K562 (cell line): ENCODE data around the gene ELOVL7. TPM values are rescaled to one million over a fixed set of nuclear protein-coding genes. Genes with fewer than 3 reads are reported as not detected.

Source experiments
- ATAC-seq: fragments of 200-7000 bp; cut with Tn5 transposase; 3 replicates; pipeline ENCODE4 v1.9.1; 2020; ENCODE audit warnings: moderate library complexity
- BruUV-seq: library from RNA; stranded (reverse); fragments of 400-500 nt; replicated peaks from 2 replicates; lab custom pipeline; 2021; lab: Mats Ljungman, UMichigan
- CTCF ChIA-PET: fragments of 300-600 bp; formaldehyde crosslinking; extraction: SDS; loops from one replicate; lab custom pipeline; 2021; ENCODE audit warnings: low intra/inter-chr PET ratio; lab: Yijun Ruan, JAX
- POLR2A ChIA-PET: fragments of 300-600, 350-650 bp; sonication (Branson Sonifier 250); formaldehyde crosslinking; extraction: SDS; loops from one replicate; lab custom pipeline; 2021; ENCODE audit warnings: antibody characterized with exemption, inconsistent platforms; lab: Yijun Ruan, JAX
- DNase-seq, 4 experiments: peaks; one replicate each; pipeline versions ENCODE4 v3.0.0 to v3.0.0-alpha.2; 2011 to 2018; ENCODE audit warnings: low spot score in 3 of 4, mixed read lengths in 3 of 4; ENCODE audit errors: extremely low read depth in 1 of 4
- FAIRE-seq: peaks from 2 replicates; lab custom pipeline; 2011; peaks lifted over from hg19 to GRCh38; lab: Jason Lieb, UNC
- H2AFZ ChIP-seq: 2 replicates; pipeline ENCODE4 v1.6.0; 2011; ENCODE audit warnings: low read depth, low read length, control low read depth, inconsistent platforms
- H3K27ac ChIP-seq: fragments of 200-600 bp; 3 replicates; pipeline ENCODE4 v1.8.0; 2011; ENCODE audit warnings: low read depth, mild to moderate bottlenecking, control low read depth, inconsistent platforms, low read length, moderate library complexity, mixed read lengths; ENCODE audit errors: extremely low read depth
- H3K27me3 ChIP-seq, 2 experiments: fragments of 300-600 bp in 1 of 2; 2 replicates in 1 of 2; 3 replicates in 1 of 2; pipeline versions ENCODE4 v1.6.0 to v1.8.0; 2011; ENCODE audit warnings: inconsistent platforms in 2 of 2, low read length in 2 of 2, mild to moderate bottlenecking in 1 of 2, mixed read lengths in 1 of 2, moderate library complexity in 1 of 2; ENCODE audit not compliant: control insufficient read depth in 2 of 2, insufficient read depth in 2 of 2
- H3K36me3 ChIP-seq: fragments of 300-600 bp; 3 replicates; pipeline ENCODE4 v1.8.0; 2011; ENCODE audit warnings: mild to moderate bottlenecking, low read length, inconsistent platforms; ENCODE audit not compliant: control insufficient read depth, insufficient read depth
- H3K4me1 ChIP-seq, 2 experiments: fragments of 200-600 bp in 1 of 2; replicated peaks in 1 of 2; 2 replicates in 1 of 2; 3 replicates in 1 of 2; pipeline versions ENCODE4 v1.5.1 to v1.8.0; 2011; ENCODE audit warnings: inconsistent platforms in 2 of 2, low read length in 2 of 2, mild to moderate bottlenecking in 1 of 2, mixed read lengths in 1 of 2, moderate library complexity in 1 of 2; ENCODE audit not compliant: control insufficient read depth in 2 of 2, insufficient read depth in 2 of 2
- H3K4me2 ChIP-seq: 2 replicates; pipeline ENCODE4 v1.6.1; 2011; ENCODE audit warnings: low read length, control low read depth, inconsistent platforms, mixed read lengths; ENCODE audit not compliant: insufficient read depth
- H3K4me3 ChIP-seq: fragments of 200-600 bp; sonication (generic), shearing (Covaris generic); 2 replicates; pipeline ENCODE4 v1.5.1; 2016; ENCODE audit warnings: control low read depth, inconsistent platforms
- H3K79me2 ChIP-seq: fragments of 200-600 bp; 3 replicates; pipeline ENCODE4 v1.8.0; 2011; ENCODE audit warnings: low read length, inconsistent platforms; ENCODE audit not compliant: control insufficient read depth, insufficient read depth
- H3K9ac ChIP-seq, 2 experiments: 2 replicates each; pipeline versions ENCODE4 v1.6.0 to v1.6.1; 2011; ENCODE audit warnings: low read depth in 2 of 2, low read length in 2 of 2, control low read depth in 1 of 2, inconsistent platforms in 1 of 2, mild to moderate bottlenecking in 1 of 2, mixed read lengths in 1 of 2; ENCODE audit not compliant: insufficient read depth in 1 of 2
- H3K9me1 ChIP-seq: one replicate; pipeline ENCODE4 v1.6.0; 2011; ENCODE audit warnings: inconsistent platforms, mild to moderate bottlenecking, low read length, moderate library complexity; ENCODE audit not compliant: control insufficient read depth, insufficient read depth
- H3K9me3 ChIP-seq: replicated peaks from 2 replicates; pipeline ENCODE4 v1.5.1; 2011; ENCODE audit warnings: low read depth, low read length, inconsistent platforms; ENCODE audit not compliant: control insufficient read depth, insufficient read depth
- H4K20me1 ChIP-seq: replicated peaks from 2 replicates; pipeline ENCODE4 v1.6.1; 2011; ENCODE audit warnings: low read length, inconsistent platforms, mixed read lengths; ENCODE audit not compliant: control insufficient read depth, insufficient read depth
- C11orf30 ChIP-seq: fragments of 450-650 bp; IDR thresholded peaks from 2 replicates; pipeline ENCODE4 v1.6.1; 2016; ENCODE audit warnings: low read depth, mild to moderate bottlenecking
- MYBL2 ChIP-seq, 2 experiments: fragments of 450-650 bp in 1 of 2; sonication (generic) in 1 of 2; formaldehyde crosslinking in 1 of 2; IDR thresholded peaks; 2 replicates each; pipeline versions ENCODE4 v1.6.1 to v1.8.1; 2017 to 2022; ENCODE audit warnings: borderline replicate concordance in 1 of 2, inconsistent platforms in 1 of 2, low read depth in 1 of 2, mild to moderate bottlenecking in 1 of 2, missing genetic modification reagents in 1 of 2, moderate library complexity in 1 of 2
- POLR2AphosphoS2 ChIP-seq: IDR thresholded peaks from 2 replicates; pipeline ENCODE4 v1.6.1; 2012; ENCODE audit warnings: low read length, improper control_type of control experiment
- RFX7 ChIP-seq: fragments of 250-450 bp; sonication (Bioruptor Pico); IDR thresholded peaks from 2 replicates; pipeline ENCODE4 v1.5.1; 2021; ENCODE audit warnings: mild to moderate bottlenecking
- STAT5A ChIP-seq: IDR thresholded peaks from 2 replicates; pipeline ENCODE4 v1.6.1; 2012; ENCODE audit warnings: low read length, inconsistent platforms, borderline replicate concordance
- XRCC5 ChIP-seq: fragments of 200-400 bp; formaldehyde crosslinking; IDR thresholded peaks from 2 replicates; pipeline ENCODE4 v1.6.1; 2017; ENCODE audit warnings: low read depth, mild to moderate bottlenecking, low read length
- ZNF175 ChIP-seq: fragments of 200-800 bp; sonication (Bioruptor generic); IDR thresholded peaks from 2 replicates; pipeline ENCODE4 v1.6.1; 2016; ENCODE audit warnings: low read depth, mild to moderate bottlenecking, missing genetic modification characterization, missing compliant biosample characterization
- ZNF436 ChIP-seq: fragments of 250-450, 450-650 bp; sonication (Bioruptor Pico); formaldehyde crosslinking; IDR thresholded peaks from 2 replicates; pipeline ENCODE4 v1.7.0; 2020; ENCODE audit warnings: mild to moderate bottlenecking
- ZNF445 ChIP-seq: fragments of 250-450 bp; sonication (Bioruptor Pico); IDR thresholded peaks from 2 replicates; pipeline ENCODE4 v1.4.0; 2020; ENCODE audit warnings: low read depth, mild to moderate bottlenecking, moderate library complexity
- WGBS: fragments of 100-300 bp; shearing (Covaris generic); methylation state at CpG from one replicate; pipeline ENCODE4 v1.1.6; 2016; ENCODE audit warnings: low coverage, mixed read lengths; ENCODE audit not compliant: insufficient coverage; ENCODE audit errors: missing lambda C conversion rate; 5-methylcytosine and 5-hydroxymethylcytosine counted together
- in situ Hi-C: fragments of 300-500 bp; cut with MboI; formaldehyde crosslinking; loops from 4 replicates; pipeline ENCODE4 v1.15.0; 2018; ENCODE audit warnings: inconsistent platforms, mixed read lengths
- intact Hi-C: fragments of 100-400 bp; cut with micrococcal nuclease; formaldehyde crosslinking; loops from 2 replicates; pipeline ENCODE4 v1.14.2; 2022
- polyA plus RNA-seq, 8 experiments: library from polyadenylated mRNA; depleted of rRNA in 4 of 8; stranded (reverse) in 5 of 8; unstranded in 3 of 8; fragments of >200 nt; fragmentation: Nextera tagmentation in 2 of 8; fragmentation: Illumina TruSeq in 1 of 8; extraction: Ambion mirVana in 2 of 8; extraction: Trizol in 1 of 8; gene quantifications; 2 replicates each; pipeline versions ENCODE4 v1.2.1 to v1.2.3, GENCODE V29; 2011 to 2014; ENCODE audit warnings: inconsistent platforms in 1 of 8, missing spikeins in 1 of 8
- total RNA-seq, 7 experiments: library from RNA; depleted of rRNA in 6 of 7; stranded (reverse); fragments of >200 nt in 6 of 7; fragmentation: Illumina TruSeq in 2 of 7; extraction: Trizol in 2 of 7; gene quantifications; 2 replicates each; pipeline versions ENCODE4 v1.2.1 to v1.2.3, GENCODE V29; 2011 to 2021; ENCODE audit warnings: low replicate concordance in 1 of 7
- TF ChIP-seq, protein P1 (sequence below), 2 experiments: fragments of 450-650 bp in 1 of 2; sonication (generic) in 1 of 2; formaldehyde crosslinking; conservative IDR thresholded peaks; 2 replicates each; pipeline versions ENCODE4 v1.4.0 to v1.8.1; 2020 to 2022; ENCODE audit warnings: mild to moderate bottlenecking in 1 of 2, missing genetic modification reagents in 1 of 2
- TF ChIP-seq, protein P2 (sequence below), 3 experiments: fragments of 200-800 bp in 1 of 3; sonication (Bioruptor generic) in 1 of 3; sonication (generic) in 1 of 3; formaldehyde crosslinking in 1 of 3; IDR thresholded peaks; 2 replicates each; pipeline versions ENCODE4 v1.6.1 to v1.8.0; 2016 to 2022; ENCODE audit warnings: mild to moderate bottlenecking in 2 of 3, missing compliant biosample characterization in 2 of 3, missing genetic modification characterization in 2 of 3, missing genetic modification reagents in 1 of 3
- TF ChIP-seq, protein P3 (sequence below): fragments of 250-450 bp; sonication (Bioruptor Pico); IDR thresholded peaks from 2 replicates; pipeline ENCODE4 v1.9.0; 2021; ENCODE audit warnings: mild to moderate bottlenecking
- TF ChIP-seq, protein P4 (sequence below): fragments of 250-450 bp; sonication (Bioruptor Pico); IDR thresholded peaks from 2 replicates; pipeline ENCODE4 v1.4.0; 2020
- TF ChIP-seq, protein P5 (sequence below): fragments of 250-450 bp; sonication (Bioruptor Pico); IDR thresholded peaks from 2 replicates; pipeline ENCODE4 v1.9.0; 2021; ENCODE audit warnings: mild to moderate bottlenecking, inconsistent platforms
- TF ChIP-seq, protein P6 (sequence below): fragments of 450-650 bp; IDR thresholded peaks from 2 replicates; pipeline ENCODE4 v1.6.1; 2016; ENCODE audit warnings: antibody characterized with exemption

The ELOVL7 gene
- total and polyA plus RNA-seq, 9 of the 15 experiments (the other 6 are each of a cell fraction or from before 2014, with no cell fraction given), result 4.5 to 12.3 (median 6.9) TPM

DNA sequence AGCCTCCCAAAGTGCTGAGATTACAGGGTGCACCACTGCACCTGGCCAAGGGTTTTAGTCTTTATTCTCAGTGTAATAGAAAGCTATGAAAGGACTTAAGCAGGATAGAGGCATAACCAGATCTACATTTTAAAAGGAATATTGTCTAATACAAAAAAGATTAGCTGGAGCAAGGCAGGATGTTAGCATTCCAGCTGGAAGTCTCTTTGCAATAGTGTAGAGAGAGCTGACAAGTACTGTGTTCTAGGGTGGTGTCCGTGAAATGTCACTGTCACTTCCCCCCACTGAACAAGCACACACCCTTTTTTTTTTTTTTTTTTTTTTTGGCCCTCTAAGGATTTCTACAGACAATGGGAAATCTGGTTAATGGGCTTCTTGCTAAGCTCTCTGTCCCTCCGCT lies 119.9 kb downstream of the ELOVL7 start:
- Histone ChIP-seq H3K79me2 (no peaks in the 10 kb centered on the region), H3K4me1 (no peaks in the 10 kb centered on the region), H3K4me3 (no peak overlapping the region), H3K36me3 (no peaks in the 10 kb centered on the region), H3K9ac (no peak overlapping the region), H3K9me1 (no peaks in the 10 kb centered on the region), H2AFZ (no peak overlapping the region), H3K27me3 (peaks cover 0 to under 1% of the 10 kb centered on the region in 2 experiments; a peak in 1 of 5 replicates), H3K4me2 (no peak overlapping the region), H3K27ac (no peak overlapping the region), H3K9me3 (no peaks in the 10 kb centered on the region), H4K20me1 (no peaks in the 10 kb centered on the region)
- FAIRE-seq (no peak), DNase-seq (no peak), ATAC-seq (no peak)
- WGBS, result 32% methylated on average over 2 of the region's 2 CpGs
- intact Hi-C loops, result no loop called here
- ChIA-PET CTCF (no interaction called here), POLR2A (interaction anchor here (0.6 to 1.2 kb wide), 3 partner anchors 20 to 23 kb away, joined by 3 to 4 read pairs (median 3); partner anchors contain the start of gene DEPDC1B)
- BruUV-seq, result no TSS peak
- in situ Hi-C loops, result no loop called here
- TF ChIP-seq XRCC5, result no peak
- TF ChIP-seq POLR2AphosphoS2, result no peak
- TF ChIP-seq, protein P1, sequence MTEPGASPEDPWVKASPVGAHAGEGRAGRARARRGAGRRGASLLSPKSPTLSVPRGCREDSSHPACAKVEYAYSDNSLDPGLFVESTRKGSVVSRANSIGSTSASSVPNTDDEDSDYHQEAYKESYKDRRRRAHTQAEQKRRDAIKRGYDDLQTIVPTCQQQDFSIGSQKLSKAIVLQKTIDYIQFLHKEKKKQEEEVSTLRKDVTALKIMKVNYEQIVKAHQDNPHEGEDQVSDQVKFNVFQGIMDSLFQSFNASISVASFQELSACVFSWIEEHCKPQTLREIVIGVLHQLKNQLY (CRISPR knock-in tag; conservative IDR thresholded peaks at IDR 0.05), result no peak
- TF ChIP-seq, protein P2, sequence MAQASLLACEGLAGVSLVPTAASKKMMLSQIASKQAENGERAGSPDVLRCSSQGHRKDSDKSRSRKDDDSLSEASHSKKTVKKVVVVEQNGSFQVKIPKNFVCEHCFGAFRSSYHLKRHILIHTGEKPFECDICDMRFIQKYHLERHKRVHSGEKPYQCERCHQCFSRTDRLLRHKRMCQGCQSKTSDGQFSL (CRISPR knock-in tag; IDR thresholded peaks at IDR 0.05), result no peak
- TF ChIP-seq, protein P2 (tag; IDR thresholded peaks at IDR 0.05), result no peak
- TF ChIP-seq ZNF175 (CRISPR knock-in tag), result no peak
- TF ChIP-seq RFX7 (CRISPR knock-in tag), result no peak
- TF ChIP-seq, protein P3, sequence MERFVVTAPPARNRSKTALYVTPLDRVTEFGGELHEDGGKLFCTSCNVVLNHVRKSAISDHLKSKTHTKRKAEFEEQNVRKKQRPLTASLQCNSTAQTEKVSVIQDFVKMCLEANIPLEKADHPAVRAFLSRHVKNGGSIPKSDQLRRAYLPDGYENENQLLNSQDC (CRISPR knock-in tag), result no peak
- TF ChIP-seq MYBL2 (IDR thresholded peaks at IDR 0.05; ENCODE audit: low read depth), result no peak
- TF ChIP-seq MYBL2 (CRISPR knock-in tag; IDR thresholded peaks at IDR 0.05; ENCODE audit: borderline replicate concordance), result no peak
- no peak for TF ChIP-seq STAT5A
- TF ChIP-seq C11orf30, result no peak
- TF ChIP-seq, protein P4, sequence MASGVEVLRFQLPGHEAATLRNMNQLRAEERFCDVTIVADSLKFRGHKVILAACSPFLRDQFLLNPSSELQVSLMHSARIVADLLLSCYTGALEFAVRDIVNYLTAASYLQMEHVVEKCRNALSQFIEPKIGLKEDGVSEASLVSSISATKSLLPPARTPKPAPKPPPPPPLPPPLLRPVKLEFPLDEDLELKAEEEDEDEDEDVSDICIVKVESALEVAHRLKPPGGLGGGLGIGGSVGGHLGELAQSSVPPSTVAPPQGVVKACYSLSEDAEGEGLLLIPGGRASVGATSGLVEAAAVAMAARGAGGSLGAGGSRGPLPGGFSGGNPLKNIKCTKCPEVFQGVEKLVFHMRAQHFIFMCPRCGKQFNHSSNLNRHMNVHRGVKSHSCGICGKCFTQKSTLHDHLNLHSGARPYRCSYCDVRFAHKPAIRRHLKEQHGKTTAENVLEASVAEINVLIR (CRISPR knock-in tag), result no peak
- TF ChIP-seq ZNF436 (CRISPR knock-in tag), result no peak
- TF ChIP-seq, protein P5, sequence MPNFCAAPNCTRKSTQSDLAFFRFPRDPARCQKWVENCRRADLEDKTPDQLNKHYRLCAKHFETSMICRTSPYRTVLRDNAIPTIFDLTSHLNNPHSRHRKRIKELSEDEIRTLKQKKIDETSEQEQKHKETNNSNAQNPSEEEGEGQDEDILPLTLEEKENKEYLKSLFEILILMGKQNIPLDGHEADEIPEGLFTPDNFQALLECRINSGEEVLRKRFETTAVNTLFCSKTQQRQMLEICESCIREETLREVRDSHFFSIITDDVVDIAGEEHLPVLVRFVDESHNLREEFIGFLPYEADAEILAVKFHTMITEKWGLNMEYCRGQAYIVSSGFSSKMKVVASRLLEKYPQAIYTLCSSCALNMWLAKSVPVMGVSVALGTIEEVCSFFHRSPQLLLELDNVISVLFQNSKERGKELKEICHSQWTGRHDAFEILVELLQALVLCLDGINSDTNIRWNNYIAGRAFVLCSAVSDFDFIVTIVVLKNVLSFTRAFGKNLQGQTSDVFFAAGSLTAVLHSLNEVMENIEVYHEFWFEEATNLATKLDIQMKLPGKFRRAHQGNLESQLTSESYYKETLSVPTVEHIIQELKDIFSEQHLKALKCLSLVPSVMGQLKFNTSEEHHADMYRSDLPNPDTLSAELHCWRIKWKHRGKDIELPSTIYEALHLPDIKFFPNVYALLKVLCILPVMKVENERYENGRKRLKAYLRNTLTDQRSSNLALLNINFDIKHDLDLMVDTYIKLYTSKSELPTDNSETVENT (CRISPR knock-in tag), result no peak
- no peak for TF ChIP-seq ZNF445 (CRISPR knock-in tag)
- TF ChIP-seq, protein P6, sequence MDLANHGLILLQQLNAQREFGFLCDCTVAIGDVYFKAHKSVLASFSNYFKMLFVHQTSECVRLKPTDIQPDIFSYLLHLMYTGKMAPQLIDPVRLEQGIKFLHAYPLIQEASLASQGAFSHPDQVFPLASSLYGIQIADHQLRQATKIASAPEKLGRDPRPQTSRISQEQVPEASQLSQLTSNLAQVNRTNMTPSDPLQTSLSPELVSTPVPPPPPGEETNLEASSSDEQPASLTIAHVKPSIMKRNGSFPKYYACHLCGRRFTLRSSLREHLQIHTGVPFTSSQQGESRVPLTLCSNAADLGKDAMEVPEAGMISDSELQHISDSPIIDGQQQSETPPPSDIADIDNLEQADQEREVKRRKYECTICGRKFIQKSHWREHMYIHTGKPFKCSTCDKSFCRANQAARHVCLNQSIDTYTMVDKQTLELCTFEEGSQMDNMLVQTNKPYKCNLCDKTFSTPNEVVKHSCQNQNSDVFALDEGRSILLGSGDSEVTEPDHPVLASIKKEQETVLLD, result no peak
